ENCODE data around the gene ADIRF. TPM values are rescaled to one million over a fixed set of nuclear protein-coding genes. Genes with fewer than 3 reads are reported as not detected.
A peak's percentile ranks its signal among the peaks of the same experiment; 100 is the strongest.
"Not testable (repeated sequence)": the region's sequence is repeated elsewhere in the genome, so short reads cannot be mapped to it uniquely, and the experiment has no call there.

The ADIRF gene
- total RNA-seq, 1 experiment from 2014 or later: not detected

DNA sequence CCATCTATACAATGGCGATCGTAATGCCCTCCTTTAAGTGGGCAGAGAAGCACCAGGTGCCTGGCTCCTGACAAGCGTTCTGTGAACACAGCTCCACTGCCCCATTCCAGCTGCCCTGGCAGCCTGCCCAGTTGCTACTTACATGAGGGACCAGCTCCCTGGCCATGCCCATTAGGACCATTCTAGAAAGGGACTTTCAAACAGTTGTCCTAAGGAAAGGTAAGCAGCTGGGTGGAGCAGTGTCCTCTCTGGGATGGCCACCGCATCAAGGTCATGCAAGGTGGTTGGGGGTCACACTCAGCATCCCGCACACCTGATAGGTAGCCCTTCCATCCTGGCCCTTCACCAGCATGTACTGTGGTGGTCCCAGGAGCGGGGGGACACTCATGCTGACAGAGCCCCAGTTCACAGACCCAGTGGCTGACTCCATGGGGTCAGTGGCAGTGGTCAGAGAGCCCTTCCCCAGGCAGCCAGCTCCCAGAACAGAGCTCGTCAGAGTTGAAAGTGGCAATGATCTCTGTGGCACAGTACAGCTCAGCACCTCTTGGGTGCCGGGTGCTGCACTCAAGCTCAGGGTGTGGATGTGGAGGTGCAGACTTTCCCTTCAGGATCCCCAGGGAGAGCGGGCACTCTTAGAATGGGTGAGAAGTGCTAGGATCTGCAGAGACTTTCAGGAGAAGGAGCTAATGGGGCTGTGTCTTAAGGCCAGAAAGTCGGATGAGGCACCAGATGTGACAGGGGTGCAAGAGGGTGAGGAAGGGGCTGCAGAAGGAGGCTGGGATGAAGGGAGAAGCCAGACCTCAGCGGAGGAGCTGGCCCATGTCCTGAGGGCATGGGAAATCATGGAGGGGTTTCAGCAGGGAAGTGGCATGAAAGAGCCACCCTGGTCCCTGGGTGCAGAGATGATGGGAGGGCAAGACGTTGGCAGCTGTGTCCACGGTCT is 21.8 kb upstream of the ADIRF start:
- DNase-seq (ENCODE audit: low read depth): no peak

DNA sequence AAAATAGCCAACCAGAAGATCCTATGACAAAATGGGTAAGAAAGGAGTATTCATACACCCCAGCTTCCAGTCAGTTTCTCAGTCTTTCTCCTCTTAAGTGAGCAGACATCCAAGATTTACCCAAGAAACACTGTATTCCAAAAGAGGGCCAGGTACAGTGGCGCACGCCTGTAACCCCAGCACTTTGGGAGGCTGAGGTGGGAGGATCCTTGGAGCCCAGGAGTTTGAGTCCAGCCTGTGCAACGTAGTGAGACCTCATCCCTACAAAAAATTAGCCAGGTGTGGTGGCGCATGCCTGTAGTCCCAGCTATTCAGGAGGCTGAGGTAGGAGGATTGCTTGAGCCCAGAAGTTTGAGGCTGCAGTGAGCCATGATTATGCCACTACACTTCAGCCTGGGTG is 20.5 kb upstream of the ADIRF start:
- not testable (repeated sequence) for DNase-seq (ENCODE audit: low read depth)

DNA sequence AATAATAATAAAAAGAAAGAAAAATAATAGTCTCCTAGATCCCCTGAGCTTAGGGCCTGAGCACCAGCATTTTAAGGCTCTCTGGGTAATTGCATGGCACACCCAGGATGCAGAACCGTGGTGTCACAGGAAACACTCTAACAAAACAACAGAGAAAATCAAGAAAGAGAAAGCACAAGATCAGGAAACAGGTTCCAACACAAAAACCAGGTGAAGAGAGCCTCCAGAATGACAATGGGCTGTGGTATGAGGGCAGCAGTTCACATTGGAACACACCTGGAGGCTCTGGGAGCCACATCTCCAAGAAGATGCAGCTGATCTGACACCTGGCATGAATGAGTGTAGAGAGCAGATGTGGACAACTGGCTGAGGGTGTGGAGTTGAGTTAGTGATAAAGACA is 17.9 kb upstream of the ADIRF start:
- no peak for DNase-seq (ENCODE audit: low read depth)

DNA sequence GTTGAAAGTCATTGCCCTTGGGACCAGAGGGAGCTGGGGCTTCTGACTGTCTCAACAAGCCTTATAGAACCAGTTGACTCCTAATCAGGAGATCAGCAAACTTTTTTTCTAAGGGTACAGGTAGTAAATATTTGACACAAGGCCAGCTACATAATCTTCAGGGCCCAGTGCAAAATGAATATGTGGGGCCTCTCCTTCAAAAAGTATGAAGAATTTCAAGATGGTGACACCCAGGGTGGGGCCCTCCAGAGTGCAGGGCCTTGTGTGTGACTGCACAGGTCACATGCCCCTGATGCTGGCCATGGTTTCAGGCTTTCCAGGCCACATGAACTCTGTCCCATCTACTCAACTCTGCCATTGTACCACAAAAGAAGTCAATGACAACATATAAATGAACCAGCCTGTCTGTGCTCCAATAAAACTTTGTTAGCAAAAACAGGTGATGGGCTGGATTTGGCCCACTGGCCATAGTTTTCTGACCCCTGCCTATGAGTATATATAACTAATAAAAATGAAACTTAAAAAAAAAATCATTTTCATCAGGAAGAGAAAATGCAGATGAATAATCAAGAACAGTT is 17.0 kb upstream of the ADIRF start:
- DNase-seq (ENCODE audit: low read depth): no peak

DNA sequence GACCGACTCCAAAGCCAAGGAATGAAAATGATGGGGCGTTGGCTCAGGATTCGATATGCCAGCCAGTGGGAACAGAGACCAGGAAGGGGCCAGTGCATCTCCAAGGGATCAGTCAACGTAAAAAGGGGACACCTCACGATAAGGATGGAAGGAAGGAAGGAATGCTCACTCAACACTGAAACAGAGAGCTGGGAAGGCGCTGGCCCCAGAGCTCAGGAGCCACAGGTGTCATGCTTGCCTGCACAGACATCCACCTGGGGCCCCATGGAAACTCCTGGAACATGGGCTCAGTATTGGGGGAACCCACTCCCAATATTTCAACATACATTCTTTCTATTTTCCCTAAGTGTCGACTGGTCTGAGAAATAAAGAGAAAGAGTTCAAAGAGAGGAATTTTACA is 16.2 kb upstream of the ADIRF start:
- DNase-seq (ENCODE audit: low read depth): no peak

DNA sequence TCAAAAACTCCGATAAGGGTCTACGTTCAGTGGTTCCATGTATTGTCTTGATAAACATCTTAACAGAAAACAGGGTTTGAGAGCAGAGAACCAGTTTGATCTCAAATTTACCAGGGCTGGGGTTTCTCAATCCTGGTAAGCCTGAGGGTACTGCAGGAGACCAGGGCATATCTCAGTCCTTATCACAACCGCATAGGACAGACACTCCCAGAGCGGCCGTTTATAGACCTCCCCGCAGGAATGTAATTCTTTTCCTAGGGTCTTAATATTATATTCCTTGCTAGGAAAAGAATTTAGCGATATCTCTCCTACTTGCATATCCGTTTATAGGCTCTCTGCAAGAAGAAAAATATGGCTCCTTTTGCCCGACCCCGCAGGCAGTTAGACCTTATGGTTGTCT is 15.6 kb upstream of the ADIRF start:
- DNase-seq (ENCODE audit: low read depth): not testable (repeated sequence)

DNA sequence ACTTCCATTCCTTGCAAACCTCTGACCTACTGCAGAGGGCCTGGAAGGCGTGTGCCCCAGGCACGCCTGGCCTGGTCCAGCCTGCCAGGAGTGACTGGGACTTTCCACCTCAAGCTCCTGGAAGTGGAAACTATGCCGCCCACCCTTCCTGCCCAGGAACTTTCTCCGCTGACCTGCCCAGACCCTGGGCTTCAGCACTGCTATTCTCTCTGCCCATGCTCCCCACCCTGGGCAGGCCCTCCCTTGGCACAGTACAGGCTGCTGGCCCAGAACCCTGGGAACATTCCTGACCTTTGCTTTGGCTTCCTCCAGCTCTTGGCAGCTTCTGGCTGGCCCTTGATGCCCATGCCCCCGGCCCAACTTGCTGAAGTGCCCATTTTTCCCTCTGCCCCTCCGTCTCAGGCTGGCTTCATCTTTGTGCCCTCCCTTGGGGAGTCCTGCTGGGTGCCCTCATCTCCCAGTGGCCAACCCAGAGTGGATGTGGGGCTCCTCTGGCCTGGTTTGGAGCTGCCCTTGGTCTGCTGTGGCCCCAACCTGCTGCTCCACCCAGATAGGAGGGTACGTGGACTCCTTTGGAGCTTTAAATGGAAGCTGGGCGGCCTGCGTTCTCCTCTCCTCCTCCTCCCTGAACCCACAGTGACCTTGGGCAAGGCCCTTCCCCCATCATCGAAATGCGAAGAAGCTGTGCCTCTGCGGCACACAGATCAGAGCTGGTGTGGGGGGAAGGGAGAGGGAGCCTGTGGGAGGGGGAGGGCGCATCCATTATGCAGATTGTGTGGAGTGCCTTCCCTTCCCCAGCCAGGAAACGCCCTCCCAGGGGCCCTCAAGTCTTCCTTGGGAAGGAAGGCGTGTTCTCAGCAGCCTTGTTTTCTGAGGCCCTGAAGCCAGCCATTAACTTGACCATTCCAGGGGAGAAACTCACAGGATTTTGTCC is 14.3 kb upstream of the ADIRF start:
- DNase-seq (ENCODE audit: low read depth): no peak

DNA sequence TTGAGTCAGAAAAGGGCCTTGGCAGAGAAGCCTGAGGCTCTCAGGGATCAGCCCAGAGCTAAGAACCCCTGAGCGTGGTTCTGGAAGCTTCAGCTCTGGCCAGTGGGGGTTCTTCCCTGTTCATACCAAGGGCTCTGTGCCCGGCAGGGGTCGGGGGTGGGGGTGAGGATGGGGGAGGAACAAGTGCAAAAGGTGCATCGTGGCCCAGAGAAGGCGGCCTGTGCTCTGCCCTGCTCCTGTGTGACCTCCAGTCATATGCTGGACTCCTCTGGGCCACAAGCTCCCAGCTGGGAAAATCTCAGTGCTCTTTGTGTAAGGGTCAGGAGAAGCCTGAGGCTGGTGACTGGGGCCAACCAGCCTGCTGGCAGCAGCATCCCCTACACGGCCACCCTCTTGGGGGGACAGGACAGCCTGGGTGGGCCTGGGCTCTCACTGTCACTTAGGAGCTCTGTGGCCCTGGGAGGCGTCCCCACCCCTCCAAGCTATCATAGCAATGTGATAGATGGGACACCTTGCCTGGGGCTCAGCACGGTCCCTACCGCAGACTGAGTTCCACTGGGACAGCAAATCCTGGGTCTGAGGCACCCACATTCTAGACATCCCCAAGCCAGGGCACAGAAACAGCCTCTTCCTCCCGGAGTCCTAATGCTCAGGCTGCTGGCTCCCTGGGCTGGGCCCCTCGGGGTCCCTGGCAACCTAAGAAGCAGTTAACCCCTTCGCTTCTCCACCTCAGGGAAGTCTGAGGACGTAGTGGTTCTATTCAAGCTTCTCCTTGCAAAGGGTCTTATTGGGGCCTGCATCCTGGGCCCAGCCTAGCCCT is 13.4 kb upstream of the ADIRF start:
- DNase-seq (ENCODE audit: low read depth): no peak

DNA sequence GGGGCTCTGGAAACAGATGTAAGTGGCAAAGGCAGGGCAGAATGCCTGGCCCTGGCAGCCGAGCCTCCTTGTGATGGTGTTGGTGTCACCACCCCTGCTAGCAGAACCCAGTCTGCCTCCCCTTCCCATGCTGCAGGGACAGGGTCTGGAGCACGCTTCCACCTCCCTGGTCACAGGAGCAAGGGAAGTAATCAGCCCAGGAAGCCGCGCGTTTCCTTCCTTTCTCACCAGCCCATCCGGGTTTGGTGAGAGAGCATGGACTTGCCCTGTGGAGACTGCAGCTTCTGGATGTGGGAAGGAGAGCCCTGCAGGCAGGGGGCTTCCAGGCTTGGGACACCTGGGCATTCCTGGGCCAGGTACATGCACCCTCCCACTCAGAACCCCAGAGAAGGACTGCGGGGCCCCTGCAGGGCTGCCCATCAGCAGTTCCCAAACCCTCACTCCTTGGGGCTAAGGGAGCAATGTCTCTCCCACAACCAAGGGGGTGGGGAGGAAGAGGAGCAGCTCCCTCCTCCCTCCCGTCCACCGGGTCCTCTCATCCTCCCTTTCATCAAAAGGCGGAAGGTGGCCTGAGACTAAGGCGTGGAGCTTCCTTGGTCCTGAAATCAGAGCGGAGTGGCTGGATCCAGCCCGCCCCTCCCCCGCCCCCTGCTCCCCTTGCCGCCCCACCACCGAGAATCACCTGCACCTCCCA is 12.6 kb upstream of the ADIRF start:
- no peak for DNase-seq (ENCODE audit: low read depth)

DNA sequence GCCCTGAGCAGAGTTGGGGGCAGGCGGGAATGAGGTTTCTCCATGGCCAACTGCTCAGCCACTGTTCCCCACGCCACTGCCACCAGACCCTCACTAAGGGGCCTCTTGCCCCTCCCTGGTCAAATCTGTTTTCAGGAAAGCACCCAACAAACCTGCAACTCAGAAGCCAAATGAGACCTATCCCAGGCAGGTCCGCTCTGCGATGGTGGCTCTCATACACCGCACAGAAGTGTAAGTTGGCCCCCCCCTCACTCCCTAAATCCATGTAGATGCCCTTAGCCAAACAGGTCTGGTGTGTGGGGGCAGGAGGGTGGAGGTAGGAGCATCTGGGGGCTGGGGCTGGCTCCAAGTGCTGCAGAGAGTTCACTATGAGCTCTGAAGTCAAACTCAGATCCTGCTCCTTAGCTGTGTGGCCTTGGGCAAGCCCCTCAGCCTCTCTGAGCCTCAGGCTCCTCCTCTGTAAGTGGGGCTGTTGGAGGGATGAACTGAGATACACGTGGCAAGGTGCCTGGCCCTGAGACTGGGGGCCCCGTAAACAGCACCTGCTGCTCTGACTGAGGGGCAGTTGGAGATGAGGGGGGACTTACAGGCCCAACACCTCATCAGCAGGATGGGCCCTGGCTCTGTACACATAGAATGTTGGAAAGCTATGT is 12.0 kb upstream of the ADIRF start:
- DNase-seq (ENCODE audit: low read depth): no peak

DNA sequence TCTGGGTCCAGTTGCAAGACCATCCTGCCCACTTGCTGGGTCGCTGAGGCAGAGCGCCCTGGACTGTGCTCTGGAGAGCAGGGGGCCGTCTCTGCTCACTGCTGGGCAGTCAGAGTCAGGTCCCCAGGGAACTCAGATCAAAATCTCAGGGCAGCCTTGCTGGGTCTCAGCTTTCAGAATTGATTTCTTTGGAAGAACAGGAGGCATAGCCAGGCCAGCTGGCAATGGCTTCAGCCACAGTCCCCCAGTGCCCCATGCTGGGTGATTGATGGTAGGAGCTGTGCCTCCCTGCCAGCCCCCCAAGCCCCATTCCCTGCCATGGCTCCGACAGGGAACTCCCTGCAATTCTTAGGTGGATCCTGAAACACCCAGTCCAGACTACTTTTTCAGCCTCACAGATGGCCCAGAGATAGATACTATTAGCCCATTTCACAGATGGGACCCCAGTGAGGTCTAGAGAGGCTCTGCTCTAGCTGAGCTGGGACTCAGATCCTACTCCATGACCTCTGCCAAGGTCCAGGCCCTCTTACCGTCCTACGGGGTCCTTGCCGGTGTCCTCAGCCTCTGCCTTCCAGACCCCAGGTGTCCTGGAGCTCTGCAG is 11.3 kb upstream of the ADIRF start:
- no peak for DNase-seq (ENCODE audit: low read depth)

DNA sequence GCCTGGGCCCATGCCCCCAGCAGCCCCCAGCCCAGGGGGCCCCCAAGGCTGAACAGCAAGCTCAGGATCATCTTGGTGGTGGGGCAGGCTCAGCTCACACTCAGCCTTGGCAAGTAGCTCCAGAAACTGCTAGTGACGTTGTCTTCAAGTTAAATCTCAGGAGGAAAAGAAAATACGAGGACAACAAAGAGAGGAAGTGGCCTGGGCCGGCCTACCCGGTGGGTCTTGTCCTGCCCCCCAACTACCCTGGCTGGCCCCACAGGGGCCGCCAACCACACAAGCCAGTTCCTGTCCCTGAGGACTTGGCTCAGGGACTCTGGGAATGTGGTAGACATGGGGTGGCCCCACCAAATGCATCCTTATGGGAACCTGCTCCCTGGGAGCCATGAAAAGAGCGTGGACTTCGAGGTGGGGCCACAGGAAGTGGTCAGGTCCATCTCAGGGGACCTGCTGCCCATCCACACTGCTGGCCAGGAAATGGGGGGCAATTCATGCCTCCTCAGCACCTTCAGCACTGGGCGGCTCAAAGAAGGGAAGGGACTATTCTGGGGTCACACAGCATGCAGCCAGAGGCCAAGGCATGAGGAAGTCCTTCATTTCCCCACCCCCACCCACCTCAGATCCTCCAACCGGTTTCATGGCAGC is 10.7 kb upstream of the ADIRF start, which contains the start of gene MMRN2:
MMRN2 (minus strand) TSS at position 145 of the 645 bp plus-strand sequence; CDS start at position 71, 74 bp downstream.
- DNase-seq (ENCODE audit: low read depth): no peak

DNA sequence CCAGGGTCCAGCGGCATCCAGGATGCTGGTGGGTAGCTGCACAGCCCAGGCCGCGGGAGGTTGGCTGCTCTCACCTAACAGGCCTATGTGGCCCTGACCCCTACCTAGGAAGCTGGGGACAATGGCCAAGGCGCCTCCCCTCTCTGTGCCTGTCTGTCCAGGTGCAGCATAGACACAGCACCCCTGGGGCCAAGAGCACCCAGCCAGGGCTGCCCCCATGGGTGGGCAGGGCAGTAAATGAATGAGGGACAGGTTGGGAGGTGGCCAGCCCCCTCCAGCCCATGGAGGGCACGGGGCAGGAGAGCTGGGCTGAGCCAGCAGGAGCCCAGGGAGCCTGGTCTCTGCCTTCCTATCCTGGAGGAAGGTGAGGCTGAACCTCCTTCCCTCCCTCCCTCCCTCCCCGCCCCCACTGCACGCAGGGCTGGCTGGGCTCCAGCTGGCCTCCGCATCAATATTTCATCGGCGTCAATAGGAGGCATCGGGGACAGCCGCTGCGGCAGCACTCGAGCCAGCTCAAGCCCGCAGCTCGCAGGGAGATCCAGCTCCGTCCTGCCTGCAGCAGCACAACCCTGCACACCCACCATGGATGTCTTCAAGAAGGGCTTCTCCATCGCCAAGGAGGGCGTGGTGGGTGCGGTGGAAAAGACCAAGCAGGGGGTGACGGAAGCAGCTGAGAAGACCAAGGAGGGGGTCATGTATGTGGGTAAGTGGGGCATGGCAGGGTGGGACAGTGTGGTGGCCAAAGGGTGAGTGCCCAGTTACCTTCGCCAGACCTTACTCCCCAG is 10.0 kb upstream of the ADIRF start, which contains the start of gene SNCG:
SNCG (plus strand) TSS at position 484 of the 785 bp plus-strand sequence; CDS start at position 583, 99 bp downstream.
- DNase-seq (ENCODE audit: low read depth): no peak

DNA sequence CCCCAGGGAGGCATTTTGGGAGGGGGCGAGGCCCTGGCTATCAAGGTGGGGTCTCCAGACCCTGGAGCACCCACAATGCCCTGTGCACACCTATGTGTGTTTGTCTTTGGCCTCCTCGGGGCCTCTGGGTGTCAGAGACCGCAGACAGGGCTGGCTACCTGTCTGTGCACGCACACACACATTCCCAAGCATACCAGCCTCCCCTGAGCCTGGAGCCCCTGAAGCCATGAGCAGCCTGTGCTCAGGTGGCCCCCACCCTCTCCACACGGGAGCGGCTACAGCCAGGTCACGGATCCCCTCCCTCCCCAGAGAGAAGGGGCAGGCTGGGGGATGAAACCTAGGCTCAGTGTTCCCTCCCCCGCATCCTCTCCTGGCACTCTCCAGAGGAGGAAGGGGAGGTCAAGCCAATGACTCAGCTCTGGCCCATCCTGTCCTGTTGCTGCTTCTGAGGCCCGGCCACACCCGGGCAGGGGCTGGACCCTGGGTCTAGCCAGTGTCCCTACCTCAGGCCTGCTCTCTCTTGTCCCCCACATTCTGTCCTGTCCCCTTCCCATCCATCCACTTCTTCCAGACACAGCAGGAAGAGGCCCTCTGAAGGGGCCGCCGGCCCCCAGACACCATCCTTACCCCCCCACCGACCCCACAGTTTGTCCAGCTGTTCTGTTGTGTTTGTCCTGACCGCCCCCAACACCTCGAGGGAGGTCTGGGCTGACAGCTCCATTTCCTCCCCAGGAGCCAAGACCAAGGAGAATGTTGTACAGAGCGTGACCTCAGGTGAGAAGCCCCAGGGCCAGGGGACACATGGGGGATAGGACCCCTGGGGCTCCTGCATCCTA is 9.2 kb upstream of the ADIRF start:
- peak; percentile 27 for DNase-seq (ENCODE audit: low read depth)

DNA sequence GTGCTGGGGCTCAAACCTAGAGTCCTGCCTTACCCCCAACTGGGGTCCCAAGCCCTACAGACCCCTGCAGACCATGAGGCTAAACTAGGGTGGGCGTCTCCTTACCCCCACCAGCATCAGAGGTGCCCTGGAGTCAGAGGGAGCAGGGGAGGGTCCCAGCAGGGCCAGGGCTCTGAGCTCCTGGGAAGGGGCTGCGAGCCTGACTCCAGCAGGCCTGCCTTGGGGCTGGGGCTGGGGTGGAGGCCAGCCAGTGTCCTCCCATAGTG is 8.6 kb upstream of the ADIRF start:
- DNase-seq (ENCODE audit: low read depth): no peak

DNA sequence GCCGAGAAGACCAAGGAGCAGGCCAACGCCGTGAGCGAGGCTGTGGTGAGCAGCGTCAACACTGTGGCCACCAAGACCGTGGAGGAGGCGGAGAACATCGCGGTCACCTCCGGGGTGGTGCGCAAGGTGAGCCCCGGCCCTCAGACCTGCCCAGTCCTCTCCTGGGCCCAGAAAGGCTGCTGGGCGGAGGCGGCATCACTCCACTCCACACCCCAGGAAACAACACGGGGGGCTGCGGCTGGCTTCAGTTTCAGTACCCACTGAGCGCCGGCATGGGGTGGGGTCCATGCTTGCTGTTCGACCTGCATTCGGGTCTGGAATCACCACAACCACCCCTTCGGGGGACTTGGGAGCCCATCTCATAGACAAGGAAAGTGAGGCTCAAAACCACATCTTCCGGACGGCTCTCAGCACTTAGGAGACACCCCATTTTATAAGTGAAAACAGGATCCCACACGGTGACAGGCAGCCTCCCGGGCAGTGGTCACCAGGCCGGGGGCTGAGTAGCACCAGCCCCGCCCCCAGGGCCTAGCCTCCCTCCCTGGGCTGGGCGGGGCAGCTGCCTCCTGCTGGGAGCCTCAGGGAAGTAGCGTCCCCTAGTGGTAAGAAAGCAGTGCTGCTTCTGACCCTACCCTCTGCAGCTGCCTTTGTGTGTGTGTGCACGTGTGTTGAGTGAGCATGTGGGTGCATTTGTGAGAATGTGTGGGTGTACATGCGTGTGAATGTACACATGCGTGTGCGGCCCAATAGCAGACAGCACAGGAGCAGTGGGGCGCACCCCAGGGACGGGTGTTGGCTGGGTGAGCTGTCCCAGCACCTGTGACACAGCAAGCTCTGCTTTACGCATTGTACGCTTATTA is 8.0 kb upstream of the ADIRF start:
- DNase-seq (ENCODE audit: low read depth): peak; percentile 70

All from Daoy (cell line).